ENCODE results near the gene WRAP73.

Gene WRAP73

DNA sequence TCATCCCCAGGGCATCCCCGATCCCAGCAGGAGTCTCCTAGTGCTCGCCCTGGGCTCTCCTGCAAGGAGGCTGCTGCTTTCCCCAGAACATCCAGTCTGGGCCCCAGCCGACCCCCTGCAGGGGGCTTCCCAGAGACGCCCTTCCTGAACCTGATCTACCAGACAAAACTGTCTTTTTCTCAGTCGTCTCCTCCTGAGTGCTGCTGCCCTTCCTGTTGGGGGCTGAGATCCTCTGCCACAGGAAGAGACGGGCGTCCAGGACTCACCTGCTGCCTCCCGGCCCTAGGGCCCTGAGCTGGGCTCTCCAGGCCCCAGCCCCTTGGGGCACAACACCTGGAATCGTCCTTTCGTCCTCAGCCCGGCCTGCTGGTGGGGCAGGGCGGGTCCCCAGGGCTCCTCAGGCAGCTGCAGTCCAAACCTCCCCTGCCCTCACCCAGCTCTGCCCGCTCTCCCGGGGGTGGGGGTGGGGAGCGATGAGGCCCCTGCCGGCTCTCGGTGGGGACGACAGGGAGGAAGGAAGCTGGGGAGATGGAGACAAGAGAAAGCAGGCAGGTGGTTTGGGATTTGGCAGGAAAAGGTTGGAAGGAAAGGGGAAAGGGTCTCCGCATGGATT, 39.3 kb upstream of the WRAP73 start:
- H3K27ac ChIP-seq (ENCODE audit: low read length, poor library complexity, severe bottlenecking): no peak overlapping the region
- no peak overlapping the region for H3K23ac ChIP-seq (ENCODE audit: low read length in 2 of 2)
- H2BK120ac ChIP-seq (ENCODE audit: low read depth, low read length): no peak overlapping the region
- 76% methylated on average over 18 of the region's 19 CpGs for WGBS
- no peak overlapping the region for H3K14ac ChIP-seq (ENCODE audit: low read length in 2 of 2)
- H3K36me3 ChIP-seq (ENCODE audit: control insufficient read depth in 1 of 2, insufficient read depth in 2 of 2, low read depth in 1 of 2, low read length in 2 of 2): no peaks in the 10 kb centered on the region
- no peak overlapping the region for H4K91ac ChIP-seq (ENCODE audit: low read length)
- peaks cover 30 to 70% of the 10 kb centered on the region in 2 experiments for H3K27me3 ChIP-seq (ENCODE audit: control insufficient read depth in 1 of 2, insufficient read depth in 1 of 2, low read length in 2 of 2)
- no peak for DNase-seq
- no peak overlapping the region for H2BK5ac ChIP-seq (ENCODE audit: low read depth, low read length, poor library complexity, severe bottlenecking)
- no peak overlapping the region for H3K4me2 ChIP-seq (ENCODE audit: low read length, poor library complexity, severe bottlenecking)
- H2AK5ac ChIP-seq (ENCODE audit: low read length, severe bottlenecking): no peak overlapping the region
- H2AFZ ChIP-seq (ENCODE audit: low read depth, low read length): no peak overlapping the region
- H3K18ac ChIP-seq (ENCODE audit: low read depth in 1 of 2, low read length in 2 of 2): no peak overlapping the region
- no peaks in the 10 kb centered on the region for H3K79me1 ChIP-seq (replicated peaks; ENCODE audit: low read length, poor library complexity, severe bottlenecking)
- no peak overlapping the region for H3K9ac ChIP-seq (ENCODE audit: low read length)
- no peaks in the 10 kb centered on the region for H3K9me3 ChIP-seq (ENCODE audit: control insufficient read depth, low read length)
- H3K4me1 ChIP-seq (ENCODE audit: control insufficient read depth, insufficient read depth, low read depth, low read length): no peaks in the 10 kb centered on the region
- H2BK12ac ChIP-seq (ENCODE audit: low read length in 2 of 2): no peak overlapping the region
- H4K8ac ChIP-seq (ENCODE audit: low read length): no peak overlapping the region
- H3K4me3 ChIP-seq (ENCODE audit: insufficient read depth in 1 of 2, low read depth in 1 of 2, low read length in 2 of 2): no peak overlapping the region
- H2BK15ac ChIP-seq (ENCODE audit: low read depth, poor library complexity, severe bottlenecking): no peak overlapping the region
- H3K4ac ChIP-seq (ENCODE audit: low read depth in 1 of 2, low read length in 2 of 2): no peak overlapping the region

DNA sequence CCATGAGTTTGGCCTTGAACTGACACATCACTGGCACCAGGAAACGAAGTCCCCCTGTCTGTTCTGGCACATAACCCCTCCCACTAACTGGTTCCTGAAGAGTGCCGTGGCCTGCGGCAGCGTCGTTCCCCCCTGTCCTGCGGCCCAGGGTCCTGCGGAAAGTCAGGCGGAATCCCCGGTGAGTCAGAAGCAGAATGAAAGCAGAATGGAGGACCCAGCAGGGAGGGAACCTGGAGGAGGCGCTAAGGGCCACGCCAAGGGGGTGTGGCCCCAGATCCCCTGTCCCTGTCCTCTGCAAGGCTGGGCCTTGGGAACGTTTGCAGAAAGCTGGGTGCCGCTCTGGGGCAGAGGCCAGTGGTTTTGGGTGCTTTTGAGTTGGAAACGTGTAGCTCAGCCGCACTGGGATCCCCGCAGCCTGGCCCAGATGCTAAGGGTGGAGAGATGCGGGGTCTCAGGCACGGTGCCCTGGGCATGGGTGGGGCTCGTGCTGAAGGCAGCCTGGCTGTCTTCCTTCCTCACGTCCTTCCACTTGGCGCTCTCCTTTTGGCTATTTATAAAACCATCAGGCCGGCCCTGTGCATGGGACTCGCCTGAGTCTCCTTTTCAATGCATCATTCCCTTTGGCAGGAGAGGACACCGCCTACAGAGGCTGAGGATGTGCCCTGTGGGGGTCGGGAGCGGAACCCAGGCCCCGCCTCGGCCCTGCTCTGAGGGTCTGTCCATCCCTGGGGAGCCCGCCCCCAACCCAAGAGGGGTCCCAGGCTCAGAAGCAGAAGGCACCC, 38.6 kb upstream of the WRAP73 start:
- Histone ChIP-seq H3K27me3 (ENCODE audit: control insufficient read depth in 1 of 2, insufficient read depth in 1 of 2, low read length in 2 of 2) (peaks cover 36 to 75% of the 10 kb centered on the region in 2 experiments), H2AFZ (ENCODE audit: low read depth, low read length) (no peak overlapping the region), H2AK5ac (ENCODE audit: low read length, severe bottlenecking) (no peak overlapping the region), H3K23ac (ENCODE audit: low read length in 2 of 2) (no peak overlapping the region), H3K27ac (ENCODE audit: low read length, poor library complexity, severe bottlenecking) (no peak overlapping the region), H4K8ac (ENCODE audit: low read length) (no peak overlapping the region), H3K9ac (ENCODE audit: low read length) (no peak overlapping the region), H2BK5ac (ENCODE audit: low read depth, low read length, poor library complexity, severe bottlenecking) (no peak overlapping the region), H4K91ac (ENCODE audit: low read length) (no peak overlapping the region), H3K9me3 (ENCODE audit: control insufficient read depth, low read length) (no peaks in the 10 kb centered on the region), H3K79me1 (replicated peaks; ENCODE audit: low read length, poor library complexity, severe bottlenecking) (no peaks in the 10 kb centered on the region), H3K36me3 (ENCODE audit: control insufficient read depth in 1 of 2, insufficient read depth in 2 of 2, low read depth in 1 of 2, low read length in 2 of 2) (no peaks in the 10 kb centered on the region), H3K4ac (ENCODE audit: low read depth in 1 of 2, low read length in 2 of 2) (no peak overlapping the region), H3K4me1 (ENCODE audit: control insufficient read depth, insufficient read depth, low read depth, low read length) (no peaks in the 10 kb centered on the region), H3K4me2 (ENCODE audit: low read length, poor library complexity, severe bottlenecking) (no peak overlapping the region), H2BK12ac (ENCODE audit: low read length in 2 of 2) (no peak overlapping the region), H3K18ac (ENCODE audit: low read depth in 1 of 2, low read length in 2 of 2) (no peak overlapping the region), H2BK120ac (ENCODE audit: low read depth, low read length) (no peak overlapping the region), H2BK15ac (ENCODE audit: low read depth, poor library complexity, severe bottlenecking) (no peak overlapping the region), H3K4me3 (ENCODE audit: insufficient read depth in 1 of 2, low read depth in 1 of 2, low read length in 2 of 2) (no peak overlapping the region), H3K14ac (ENCODE audit: low read length in 2 of 2) (no peak overlapping the region)
- WGBS: 57% methylated on average over 29 of the region's 29 CpGs
- DNase-seq: no peak

- H3K18ac ChIP-seq (ENCODE audit: low read depth in 1 of 2, low read length in 2 of 2): no peak overlapping the region
- H2BK5ac ChIP-seq (ENCODE audit: low read depth, low read length, poor library complexity, severe bottlenecking): no peak overlapping the region
- no peak overlapping the region for H3K14ac ChIP-seq (ENCODE audit: low read length in 2 of 2)
- H3K4me1 ChIP-seq (ENCODE audit: control insufficient read depth, insufficient read depth, low read depth, low read length): no peaks in the 10 kb centered on the region
- H3K4me2 ChIP-seq (ENCODE audit: low read length, poor library complexity, severe bottlenecking): no peak overlapping the region
- DNase-seq: no peak
- no peak overlapping the region for H2BK12ac ChIP-seq (ENCODE audit: low read length in 2 of 2)
- no peak overlapping the region for H3K9ac ChIP-seq (ENCODE audit: low read length)
- no peak overlapping the region for H4K8ac ChIP-seq (ENCODE audit: low read length)
- H4K91ac ChIP-seq (ENCODE audit: low read length): no peak overlapping the region
- H3K4ac ChIP-seq (ENCODE audit: low read depth in 1 of 2, low read length in 2 of 2): no peak overlapping the region
- H2AFZ ChIP-seq (ENCODE audit: low read depth, low read length): no peak overlapping the region
- H2BK15ac ChIP-seq (ENCODE audit: low read depth, poor library complexity, severe bottlenecking): no peak overlapping the region
- WGBS: 75% methylated on average over 10 of the region's 12 CpGs
- no peak overlapping the region for H2AK5ac ChIP-seq (ENCODE audit: low read length, severe bottlenecking)
- H2BK120ac ChIP-seq (ENCODE audit: low read depth, low read length): no peak overlapping the region
- H3K79me1 ChIP-seq (replicated peaks; ENCODE audit: low read length, poor library complexity, severe bottlenecking): no peaks in the 10 kb centered on the region
- H3K27ac ChIP-seq (ENCODE audit: low read length, poor library complexity, severe bottlenecking): no peak overlapping the region
- no peaks in the 10 kb centered on the region for H3K9me3 ChIP-seq (ENCODE audit: control insufficient read depth, low read length)
- H3K23ac ChIP-seq (ENCODE audit: low read length in 2 of 2): no peak overlapping the region
- H3K36me3 ChIP-seq (ENCODE audit: control insufficient read depth in 1 of 2, insufficient read depth in 2 of 2, low read depth in 1 of 2, low read length in 2 of 2): no peaks in the 10 kb centered on the region
- H3K27me3 ChIP-seq (ENCODE audit: control insufficient read depth in 1 of 2, insufficient read depth in 1 of 2, low read length in 2 of 2): peaks cover 45 to 81% of the 10 kb centered on the region in 2 experiments
- no peak overlapping the region for H3K4me3 ChIP-seq (ENCODE audit: insufficient read depth in 1 of 2, low read depth in 1 of 2, low read length in 2 of 2)
These were observed 37.6 kb upstream of the WRAP73 start for GRCh38 chr1:3687504-3687903.

DNA sequence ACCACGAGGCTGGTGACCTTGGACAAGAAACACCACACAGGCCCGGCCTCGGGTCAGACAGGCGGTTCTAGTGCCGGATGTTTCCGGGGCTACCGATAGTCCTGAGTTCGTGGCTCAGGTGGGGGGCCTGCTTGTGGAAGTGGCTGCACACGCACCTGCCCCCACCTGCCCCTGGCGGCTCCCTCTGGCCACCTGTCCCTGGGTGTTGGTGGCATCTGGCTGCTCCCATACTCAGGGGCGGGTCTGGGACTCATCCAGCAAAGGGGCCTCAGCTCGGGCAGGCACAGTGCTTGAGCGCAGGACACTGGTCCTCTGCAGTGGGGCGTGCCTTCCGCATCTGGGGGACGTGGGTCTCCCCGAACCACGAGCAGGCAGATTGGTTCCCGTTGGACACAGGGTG, 36.0 kb upstream of the WRAP73 start:
- Histone ChIP-seq H3K27me3 (ENCODE audit: control insufficient read depth in 1 of 2, insufficient read depth in 1 of 2, low read length in 2 of 2) (peaks cover 45 to 72% of the 10 kb centered on the region in 2 experiments), H3K9me3 (ENCODE audit: control insufficient read depth, low read length) (no peaks in the 10 kb centered on the region), H4K8ac (ENCODE audit: low read length) (no peak overlapping the region), H2BK12ac (ENCODE audit: low read length in 2 of 2) (no peak overlapping the region), H3K23ac (ENCODE audit: low read length in 2 of 2) (no peak overlapping the region), H3K14ac (ENCODE audit: low read length in 2 of 2) (no peak overlapping the region), H3K18ac (ENCODE audit: low read depth in 1 of 2, low read length in 2 of 2) (no peak overlapping the region), H3K4me2 (ENCODE audit: low read length, poor library complexity, severe bottlenecking) (no peak overlapping the region), H3K9ac (ENCODE audit: low read length) (no peak overlapping the region), H3K36me3 (ENCODE audit: control insufficient read depth in 1 of 2, insufficient read depth in 2 of 2, low read depth in 1 of 2, low read length in 2 of 2) (no peaks in the 10 kb centered on the region), H2AFZ (ENCODE audit: low read depth, low read length) (no peak overlapping the region), H2BK15ac (ENCODE audit: low read depth, poor library complexity, severe bottlenecking) (no peak overlapping the region), H3K27ac (ENCODE audit: low read length, poor library complexity, severe bottlenecking) (no peak overlapping the region), H3K4me3 (ENCODE audit: insufficient read depth in 1 of 2, low read depth in 1 of 2, low read length in 2 of 2) (peak overlapping the region in 1 of 2 experiments; percentile 18), H3K4me1 (ENCODE audit: control insufficient read depth, insufficient read depth, low read depth, low read length) (peaks cover 2% of the 10 kb centered on the region), H2BK5ac (ENCODE audit: low read depth, low read length, poor library complexity, severe bottlenecking) (no peak overlapping the region), H3K79me1 (replicated peaks; ENCODE audit: low read length, poor library complexity, severe bottlenecking) (no peaks in the 10 kb centered on the region), H3K4ac (ENCODE audit: low read depth in 1 of 2, low read length in 2 of 2) (no peak overlapping the region), H2AK5ac (ENCODE audit: low read length, severe bottlenecking) (no peak overlapping the region), H2BK120ac (ENCODE audit: low read depth, low read length) (no peak overlapping the region), H4K91ac (ENCODE audit: low read length) (no peak overlapping the region)
- 87% methylated on average over 19 of the region's 19 CpGs for WGBS
- DNase-seq: no peak

All from mesenchymal stem cell (in vitro differentiated cells and primary cell).